WTC11 (cell line): ENCODE measurements around the gene TRIML2. TPM values are rescaled to one million over a fixed set of nuclear protein-coding genes. Genes with fewer than 3 reads are reported as not detected.

Experiments used
- ATAC-seq: fragments of 200-7000 bp; cut with Tn5 transposase; 2 replicates; pipeline ENCODE4 v1.10.0; 2021; ENCODE audit warnings: mild to moderate bottlenecking, moderate library complexity
- CTCF ChIA-PET: fragments of 300-600 bp; sonication (Branson Sonifier 250); formaldehyde crosslinking; loops from one replicate; lab custom pipeline; 2021; ENCODE audit warnings: antibody characterized with exemption; lab: Charles Lee
- POLR2A ChIA-PET: fragments of 350-600 bp; sonication (Branson Sonifier 250); formaldehyde crosslinking; loops from one replicate; lab custom pipeline; 2021; ENCODE audit warnings: antibody characterized with exemption; lab: Charles Lee
- DNase-seq: peaks from one replicate; pipeline ENCODE4 v3.0.0; 2021; ENCODE audit warnings: low spot score
- H3K27ac Mint-ChIP-seq: 2 replicates; pipeline ENCODE4 v1.8.0; 2021; ENCODE audit warnings: mixed read lengths
- H3K27me3 Mint-ChIP-seq: 2 replicates; pipeline ENCODE4 v1.8.0; 2021; ENCODE audit warnings: low read depth, mild to moderate bottlenecking, moderate library complexity, mixed read lengths
- H3K36me3 Mint-ChIP-seq: 2 replicates; pipeline ENCODE4 v1.8.0; 2021; ENCODE audit warnings: mixed read lengths
- H3K4me1 Mint-ChIP-seq: 2 replicates; pipeline ENCODE4 v1.8.0; 2022; ENCODE audit warnings: mixed read lengths
- H3K4me3 Mint-ChIP-seq: 2 replicates; pipeline ENCODE4 v1.8.0; 2021; ENCODE audit warnings: mild to moderate bottlenecking, moderate library complexity, mixed read lengths
- H3K9me3 Mint-ChIP-seq: 2 replicates; pipeline ENCODE4 v1.8.0; 2021; ENCODE audit warnings: mixed read lengths
- AFF4 ChIP-seq: sonication (generic); formaldehyde crosslinking; IDR thresholded peaks from 2 replicates; pipeline ENCODE4 v1.8.1; 2023; ENCODE audit warnings: mild to moderate bottlenecking, missing genetic modification reagents, borderline replicate concordance
- ATF6 ChIP-seq: sonication (generic); formaldehyde crosslinking; IDR thresholded peaks from 2 replicates; pipeline ENCODE4 v1.8.1; 2023; ENCODE audit warnings: mild to moderate bottlenecking, missing genetic modification reagents
- CBFB ChIP-seq: sonication (generic); formaldehyde crosslinking; IDR thresholded peaks from 2 replicates; pipeline ENCODE4 v1.8.1; 2022; ENCODE audit warnings: mild to moderate bottlenecking, low read depth, missing genetic modification reagents
- CDX4 ChIP-seq: fragments of 250-450 bp; sonication (Bioruptor Pico); IDR thresholded peaks from 2 replicates; pipeline ENCODE4 v1.9.0; 2021; ENCODE audit warnings: moderate library complexity, mild to moderate bottlenecking, inconsistent platforms, borderline replicate concordance
- ETV6 ChIP-seq: sonication (generic); formaldehyde crosslinking; IDR thresholded peaks from 2 replicates; pipeline ENCODE4 v1.8.1; 2022; ENCODE audit warnings: mild to moderate bottlenecking, missing genetic modification reagents
- JUN ChIP-seq: sonication (generic); formaldehyde crosslinking; IDR thresholded peaks from 2 replicates; pipeline ENCODE4 v1.8.0; 2023; ENCODE audit warnings: mild to moderate bottlenecking, missing genetic modification reagents
- KAT7 ChIP-seq: sonication (generic); formaldehyde crosslinking; IDR thresholded peaks from 2 replicates; pipeline ENCODE4 v1.8.1; 2023; ENCODE audit warnings: missing genetic modification reagents, mild to moderate bottlenecking, borderline replicate concordance
- MAX ChIP-seq: sonication (generic); formaldehyde crosslinking; IDR thresholded peaks from 2 replicates; pipeline ENCODE4 v1.8.0; 2022; ENCODE audit warnings: mild to moderate bottlenecking, missing genetic modification reagents
- MXD4 ChIP-seq: fragments of 250-450 bp; sonication (Bioruptor Pico); IDR thresholded peaks from 2 replicates; pipeline ENCODE4 v1.8.0; 2021; ENCODE audit warnings: mild to moderate bottlenecking, moderate library complexity, borderline replicate concordance
- RORB ChIP-seq: fragments of 250-450 bp; sonication (Bioruptor Pico); IDR thresholded peaks from 2 replicates; pipeline ENCODE4 v1.9.0; 2021; ENCODE audit warnings: mild to moderate bottlenecking
- SMAD4 ChIP-seq: sonication (generic); formaldehyde crosslinking; IDR thresholded peaks from 2 replicates; pipeline ENCODE4 v1.8.0; 2022; ENCODE audit warnings: mild to moderate bottlenecking, missing genetic modification reagents
- TCF7 ChIP-seq: sonication (generic); formaldehyde crosslinking; IDR thresholded peaks from 2 replicates; pipeline ENCODE4 v1.8.0; 2022; ENCODE audit warnings: mild to moderate bottlenecking, low read depth, missing genetic modification reagents, moderate library complexity
- USF2 ChIP-seq: sonication (generic); formaldehyde crosslinking; IDR thresholded peaks from 2 replicates; pipeline ENCODE4 v1.8.1; 2023; ENCODE audit warnings: mild to moderate bottlenecking, missing genetic modification reagents, moderate library complexity
- ZMAT4 ChIP-seq: fragments of 250-450 bp; sonication (Bioruptor Pico); IDR thresholded peaks from 2 replicates; pipeline ENCODE4 v1.9.0; 2021; ENCODE audit warnings: mild to moderate bottlenecking
- ZNF138 ChIP-seq: sonication (generic); formaldehyde crosslinking; conservative IDR thresholded peaks from 2 replicates; pipeline ENCODE4 v1.8.1; 2022; ENCODE audit warnings: mild to moderate bottlenecking, moderate library complexity, missing genetic modification reagents
- ZNF416 ChIP-seq: fragments of 250-450 bp; sonication (Bioruptor Pico); IDR thresholded peaks from 2 replicates; pipeline ENCODE4 v1.9.0; 2021; ENCODE audit warnings: mild to moderate bottlenecking, inconsistent platforms
- ZNF425 ChIP-seq: fragments of 250-450 bp; sonication (Bioruptor Pico); conservative IDR thresholded peaks from 2 replicates; pipeline ENCODE4 v1.9.0; 2021; ENCODE audit warnings: mild to moderate bottlenecking
- ZNF512 ChIP-seq: sonication (generic); formaldehyde crosslinking; IDR thresholded peaks from 2 replicates; pipeline ENCODE4 v1.8.1; 2022; ENCODE audit warnings: missing genetic modification reagents, borderline replicate concordance
- ZNF671 ChIP-seq: fragments of 250-450 bp; sonication (Bioruptor Pico); IDR thresholded peaks from 2 replicates; pipeline ENCODE4 v1.8.0; 2021; ENCODE audit warnings: mild to moderate bottlenecking
- total RNA-seq: library from RNA; stranded (reverse); gene quantifications from 3 replicates; pipeline ENCODE4 v1.2.3, GENCODE V29; 2021

The TRIML2 gene
- total RNA-seq, 1 experiment from 2014 or later = 115 TPM

GRCh38 chr4:188158336-188158735, 48.9 kb upstream of the TRIML2 start (continued):
- no peak for TF ChIP-seq MXD4 (CRISPR knock-in tag)

- Mint-ChIP-seq H3K4me3 (no peak overlapping the region), H3K27ac (no peak overlapping the region), H3K36me3 (peaks cover 14% of the 10 kb centered on the region), H3K9me3 (peaks cover 15% of the 10 kb centered on the region), H3K27me3 (0 out of 2 replicates have a peak, but pooled peaks cover 5% of the 10 kb centered on the region), H3K4me1 (peaks cover 5% of the 10 kb centered on the region; the same call in 1 of the 2 replicates)
- ChIA-PET CTCF (no interaction called here), POLR2A (no interaction called here)
- ATAC-seq (no peak), DNase-seq (no peak)
- no peak for TF ChIP-seq KAT7 (CRISPR knock-in tag)
- no peak for TF ChIP-seq TCF7 (CRISPR knock-in tag)
- no peak for TF ChIP-seq CBFB (CRISPR knock-in tag)
- TF ChIP-seq JUN (CRISPR knock-in tag) = no peak
- no peak for TF ChIP-seq ZNF416
- TF ChIP-seq ETV6 (CRISPR knock-in tag) = no peak
- TF ChIP-seq AFF4 (CRISPR knock-in tag) = no peak
- TF ChIP-seq ZNF512 (CRISPR knock-in tag) = no peak
- no peak for TF ChIP-seq USF2
- no peak for TF ChIP-seq ZNF671 (CRISPR knock-in tag)
- TF ChIP-seq CDX4 (CRISPR knock-in tag) = no peak
- no peak for TF ChIP-seq RORB (CRISPR knock-in tag)
- TF ChIP-seq MAX = no peak
- TF ChIP-seq ATF6 (CRISPR knock-in tag) = no peak
- TF ChIP-seq ZNF138 (CRISPR knock-in tag) = no peak
- no peak for TF ChIP-seq SMAD4 (CRISPR knock-in tag)
- TF ChIP-seq ZNF425 = no peak
- no peak for TF ChIP-seq ZMAT4 (CRISPR knock-in tag)
Observed at GRCh38 chr4:188154668-188155405, 45.4 kb upstream of the TRIML2 start.
